Measurements from ENCODE around the gene MLLT10. TPM values are rescaled to one million over a fixed set of nuclear protein-coding genes. Genes with fewer than 3 reads are reported as not detected.

MLLT10 gene
- total RNA-seq, 1 donor = 37.6 TPM

- Histone ChIP-seq H3K79me2 (ENCODE audit: insufficient read depth, low read length) (peaks cover 2% of the 10 kb centered on the region), H3K27ac (ENCODE audit: low read depth, low read length) (no peak overlapping the region), H2AFZ (ENCODE audit: low read length) (no peak overlapping the region), H3K36me3 (ENCODE audit: insufficient read depth, low read length) (peaks cover 6% of the 10 kb centered on the region), H3K9me3 (ENCODE audit: low read depth, low read length) (no peaks in the 10 kb centered on the region), H3K4me1 (ENCODE audit: insufficient read depth, low read length) (peaks cover 27% of the 10 kb centered on the region), H3K4me2 (ENCODE audit: insufficient read depth, low read length) (peak overlapping the region; percentile 12), H3K27me3 (ENCODE audit: insufficient read depth, low read length) (no peaks in the 10 kb centered on the region), H3K4me3 (ENCODE audit: insufficient read depth, low read length) (no peak overlapping the region), H4K20me1 (ENCODE audit: insufficient read depth, low read length) (peaks cover 40% of the 10 kb centered on the region)
- DNase-seq (ENCODE audit: insufficient read length, low spot score, missing footprints) = no peak
- no peak for TF ChIP-seq CTCF (IDR thresholded peaks at IDR 0.05; ENCODE audit: extremely low read depth, low read depth, low read length)
Measured at GRCh38 chr10:21724020-21724589, 190.1 kb downstream of the MLLT10 start.

- H3K36me3 ChIP-seq (ENCODE audit: insufficient read depth, low read length) = peaks cover 6% of the 10 kb centered on the region
- peaks cover 27% of the 10 kb centered on the region for H3K4me1 ChIP-seq (ENCODE audit: insufficient read depth, low read length)
- DNase-seq (ENCODE audit: insufficient read length, low spot score, missing footprints) = peak; percentile 91
- peaks cover 40% of the 10 kb centered on the region for H4K20me1 ChIP-seq (ENCODE audit: insufficient read depth, low read length)
- H3K4me3 ChIP-seq (ENCODE audit: insufficient read depth, low read length) = no peak overlapping the region
- H3K9me3 ChIP-seq (ENCODE audit: low read depth, low read length) = no peaks in the 10 kb centered on the region
- H3K27ac ChIP-seq (ENCODE audit: low read depth, low read length) = no peak overlapping the region
- H3K79me2 ChIP-seq (ENCODE audit: insufficient read depth, low read length) = peaks cover 2% of the 10 kb centered on the region
- H3K27me3 ChIP-seq (ENCODE audit: insufficient read depth, low read length) = no peaks in the 10 kb centered on the region
- no peak overlapping the region for H2AFZ ChIP-seq (ENCODE audit: low read length)
- peak overlapping the region; percentile 12 for H3K4me2 ChIP-seq (ENCODE audit: insufficient read depth, low read length)
- no peak for TF ChIP-seq CTCF (IDR thresholded peaks at IDR 0.05; ENCODE audit: extremely low read depth, low read depth, low read length)
Measured at GRCh38 chr10:21724687-21725367, 190.8 kb downstream of the MLLT10 start.

GRCh38 chr10:21726601-21727225, 192.7 kb downstream of the MLLT10 start:
- no peak overlapping the region for H3K4me3 ChIP-seq (ENCODE audit: insufficient read depth, low read length)
- no peak overlapping the region for H2AFZ ChIP-seq (ENCODE audit: low read length)
- no peak overlapping the region for H3K27ac ChIP-seq (ENCODE audit: low read depth, low read length)
- H3K9me3 ChIP-seq (ENCODE audit: low read depth, low read length) = no peaks in the 10 kb centered on the region
- no peak for DNase-seq (ENCODE audit: insufficient read length, low spot score, missing footprints)
- no peak for TF ChIP-seq CTCF (IDR thresholded peaks at IDR 0.05; ENCODE audit: extremely low read depth, low read depth, low read length)
- no peaks in the 10 kb centered on the region for H3K27me3 ChIP-seq (ENCODE audit: insufficient read depth, low read length)
- H3K79me2 ChIP-seq (ENCODE audit: insufficient read depth, low read length) = no peaks in the 10 kb centered on the region
- H3K4me1 ChIP-seq (ENCODE audit: insufficient read depth, low read length) = peaks cover 20% of the 10 kb centered on the region
- H3K36me3 ChIP-seq (ENCODE audit: insufficient read depth, low read length) = peaks cover 11% of the 10 kb centered on the region
- H3K4me2 ChIP-seq (ENCODE audit: insufficient read depth, low read length) = no peak overlapping the region
- peaks cover 34% of the 10 kb centered on the region for H4K20me1 ChIP-seq (ENCODE audit: insufficient read depth, low read length)

Measured in osteoblast (primary cell).